NCI-H1092 treated with DMSO at 0.1 percent for 48 hours (cell line): Measurements from ENCODE around the gene DBX1.
A peak's percentile ranks its signal among the peaks of the same experiment; 100 is the strongest.

Source experiments
- DNase-seq: peaks from one replicate; lab custom pipeline; 2025; lab: John Stamatoyannopoulos, UW

DBX1 gene

GRCh38 chr11:20120134-20120925 is 39.9 kb downstream of the DBX1 start:
- DNase-seq: no peak

- no peak for DNase-seq
These were observed 41.0 kb downstream of the DBX1 start for GRCh38 chr11:20119315-20119714.

- no peak for DNase-seq
These were observed 42.1 kb downstream of the DBX1 start for GRCh38 chr11:20118209-20118608.

GRCh38 chr11:20117291-20117690 is 43.0 kb downstream of the DBX1 start:
- no peak for DNase-seq

GRCh38 chr11:20116825-20117224 is 43.5 kb downstream of the DBX1 start:
- no peak for DNase-seq

- DNase-seq: no peak
These were observed 45.7 kb downstream of the DBX1 start for GRCh38 chr11:20114588-20114987.

GRCh38 chr11:20113149-20113438 is 47.2 kb downstream of the DBX1 start:
- DNase-seq: no peak

- peak; percentile 18 for DNase-seq
These were observed 47.8 kb downstream of the DBX1 start for GRCh38 chr11:20112291-20113148.

GRCh38 chr11:20111871-20112270 is 48.4 kb downstream of the DBX1 start:
- no peak for DNase-seq

GRCh38 chr11:20110908-20111669 is 49.2 kb downstream of the DBX1 start:
- peak; percentile 74 for DNase-seq

GRCh38 chr11:20109731-20110445 is 50.4 kb downstream of the DBX1 start:
- no peak for DNase-seq
